ENCODE data around the gene EIF1. TPM values are rescaled to one million over a fixed set of nuclear protein-coding genes. Genes with fewer than 3 reads are reported as not detected.

Gene EIF1
- polyA plus RNA-seq, 2 of the 4 experiments (the other 2 are of a cell fraction), result 834 to 873 TPM

GRCh38 chr17:41723801-41724475 lies 35.3 kb downstream of the EIF1 start:
- Histone ChIP-seq H3K4me3 (no peak overlapping the region), H3K27ac (no peak overlapping the region), H3K9me3 (no peaks in the 10 kb centered on the region), H3K4me1 (no peaks in the 10 kb centered on the region), H3K4me2 (no peak overlapping the region)
- DNase-seq (ENCODE audit: low read depth in 1 of 2, low spot score in 1 of 2), result no peak
- ChIA-PET CTCF (interaction anchor here (0.6 to 96.0 kb wide), 8 partner anchors 12 to 343 kb away, joined by 3 to 3262 read pairs (median 6); partner anchors contain the start of genes FKBP10, HAP1, JUP and P3H4), POLR2A (interaction anchor here (0.6 to 1.2 kb wide), 4 partner anchors 10 to 62 kb away, joined by 3 to 5 read pairs (median 4); partner anchors contain the start of genes EIF1, HAP1 and JUP)
- WGBS (ENCODE audit: missing lambda C conversion rate), result 67% methylated on average over 12 of the region's 12 CpGs
- FAIRE-seq, result no peak
- TF ChIP-seq NR3C1 (IDR thresholded peaks at IDR 0.05), result no peak
- no peak for TF ChIP-seq KDM5A (IDR thresholded peaks at IDR 0.05)
- TF ChIP-seq POLR2A (IDR thresholded peaks at IDR 0.05; ENCODE audit: low read length), result no peak
- no peak for TF ChIP-seq MAX (IDR thresholded peaks at IDR 0.05)
- no peak for TF ChIP-seq E2F6 (IDR thresholded peaks at IDR 0.05; ENCODE audit: borderline replicate concordance, low read depth)
- TF ChIP-seq FOSB (CRISPR knock-in tag; IDR thresholded peaks at IDR 0.05), result no peak
- no peak for TF ChIP-seq CTCF (IDR thresholded peaks at IDR 0.05)
- TF ChIP-seq EHF (CRISPR knock-in tag; IDR thresholded peaks at IDR 0.05), result no peak
- no peak for TF ChIP-seq TFCP2L1 (CRISPR knock-in tag; IDR thresholded peaks at IDR 0.05)
- no peak for TF ChIP-seq HDAC2 (IDR thresholded peaks at IDR 0.05)
- no peak for TF ChIP-seq HOXB5 (CRISPR knock-in tag; IDR thresholded peaks at IDR 0.05)
- TF ChIP-seq MYC (IDR thresholded peaks at IDR 0.05; ENCODE audit: borderline replicate concordance, low read length), result no peak
- TF ChIP-seq NFE2L2 (conservative IDR thresholded peaks at IDR 0.05; ENCODE audit: low read length), result no peak
- no peak for TF ChIP-seq USF2 (IDR thresholded peaks at IDR 0.05)
- TF ChIP-seq GATA3 (IDR thresholded peaks at IDR 0.05; ENCODE audit: borderline replicate concordance), result no peak
- TF ChIP-seq ATOH8 (CRISPR knock-in tag; IDR thresholded peaks at IDR 0.05; ENCODE audit: low read depth), result no peak
- no peak for TF ChIP-seq PHF8 (IDR thresholded peaks at IDR 0.05; ENCODE audit: borderline replicate concordance, low read depth)
- TF ChIP-seq EP300 (IDR thresholded peaks at IDR 0.05), result no peak
- TF ChIP-seq FOSL2 (IDR thresholded peaks at IDR 0.05), result no peak
- no peak for TF ChIP-seq FOSL2 (CRISPR knock-in tag; IDR thresholded peaks at IDR 0.05)
- no peak for TF ChIP-seq JUNB (IDR thresholded peaks at IDR 0.05)
- peak; percentile 11 to 21; a peak in 1 of 6 replicates for ATAC-seq

GRCh38 chr17:41724476-41725050 lies 35.9 kb downstream of the EIF1 start:
- Histone ChIP-seq H3K27ac (no peak overlapping the region), H3K4me3 (no peak overlapping the region), H3K4me2 (no peak overlapping the region), H3K9me3 (no peaks in the 10 kb centered on the region), H3K4me1 (no peaks in the 10 kb centered on the region)
- CTCF ChIA-PET, result interaction anchor here (0.6 to 96.0 kb wide), 9 partner anchors 10 to 342 kb away, joined by 3 to 3262 read pairs (median 4); partner anchors contain the start of genes FKBP10, HAP1, JUP and P3H4
- POLR2A ChIA-PET, result interaction anchor here (1.1 to 1.2 kb wide), 3 partner anchors 10 to 61 kb away, joined by 3 to 5 read pairs (median 5); partner anchors contain the start of genes EIF1, HAP1 and JUP
- FAIRE-seq, result no peak
- ATAC-seq, result no peak
- no peak for DNase-seq (ENCODE audit: low read depth in 1 of 2, low spot score in 1 of 2)
- TF ChIP-seq REST (IDR thresholded peaks at IDR 0.05) (no peak), PBX3 (IDR thresholded peaks at IDR 0.05) (no peak), EHF (CRISPR knock-in tag; IDR thresholded peaks at IDR 0.05) (no peak), CBX8 (IDR thresholded peaks at IDR 0.05) (no peak), MAFK (IDR thresholded peaks at IDR 0.05; ENCODE audit: partially characterized antibody) (no peak), BHLHE40 (IDR thresholded peaks at IDR 0.05; ENCODE audit: low read depth, low read length) (no peak), HDAC2 (IDR thresholded peaks at IDR 0.05) (no peak), ZNF302 (CRISPR knock-in tag; IDR thresholded peaks at IDR 0.05) (no peak), GATA3 (IDR thresholded peaks at IDR 0.05; ENCODE audit: borderline replicate concordance) (no peak), FOSL2 (IDR thresholded peaks at IDR 0.05) (no peak), FOSL2 (CRISPR knock-in tag; IDR thresholded peaks at IDR 0.05) (no peak), KDM5A (IDR thresholded peaks at IDR 0.05) (no peak)
- 65% methylated on average over 16 of the region's 17 CpGs for WGBS (ENCODE audit: missing lambda C conversion rate)
